ENCODE data around the gene CDH18.

- no peak for TF ChIP-seq GATA2 (IDR thresholded peaks at IDR 0.05; ENCODE audit: low read depth, low read length)
- no peak for TF ChIP-seq GATA3 (IDR thresholded peaks at IDR 0.05; ENCODE audit: low read depth, low read length)
Measured at GRCh38 chr5:19987612-19988361, at the start of gene CDH18.
